Stimulated activated naive B cell treated with anti-CD40 and anti-IgM and Interleukin-4, amounts not matched to agents 10 μg/mL and 1 μg/mL and 100 μg/mL, for 72 hours (primary cell): ENCODE results near the gene HOXD8.

Experiments used
- ATAC-seq, 2 donors: fragments of 150-1000 bp; cut with Tn5 transposase; replicated peaks; 2 replicates each; pipeline ENCODE4 v1.10.0; 2021; ENCODE audit warnings: moderate library complexity in 1 of 2
- DNase-seq: peaks from one replicate; pipeline ENCODE4 v3.0.0; 2021
- H3K27ac Mint-ChIP-seq: one replicate; pipeline ENCODE4 v1.8.0; 2022; ENCODE audit warnings: mild to moderate bottlenecking, mixed read lengths
- H3K27me3 Mint-ChIP-seq, 2 donors: one replicate each; pipeline ENCODE4 v1.8.0; 2022; ENCODE audit warnings: mixed read lengths in 2 of 2
- H3K36me3 Mint-ChIP-seq, 2 donors: one replicate each; pipeline ENCODE4 v1.8.0; 2022; ENCODE audit warnings: mixed read lengths in 2 of 2, mild to moderate bottlenecking in 1 of 2
- H3K4me1 Mint-ChIP-seq, 2 donors: one replicate each; pipeline ENCODE4 v1.8.0; 2022; ENCODE audit warnings: mixed read lengths in 2 of 2, mild to moderate bottlenecking in 1 of 2
- H3K4me3 Mint-ChIP-seq, 2 donors: one replicate each; pipeline ENCODE4 v1.8.0; 2022; ENCODE audit warnings: mild to moderate bottlenecking in 2 of 2, mixed read lengths in 2 of 2, moderate library complexity in 1 of 2
- H3K9me3 Mint-ChIP-seq, 2 donors: one replicate each; pipeline ENCODE4 v1.8.0; 2022; ENCODE audit warnings: mixed read lengths in 2 of 2, mild to moderate bottlenecking in 1 of 2

HOXD8 gene

GRCh38 chr2:176152350-176153181, 23.1 kb downstream of the HOXD8 start:
- H3K27me3 Mint-ChIP-seq = peaks cover 68 to 97% of the 10 kb centered on the region in 2 donors
- H3K9me3 Mint-ChIP-seq = peaks cover 0 to 3% of the 10 kb centered on the region in 2 donors
- ATAC-seq = no peak
- peaks cover 0 to 7% of the 10 kb centered on the region in 2 donors for H3K36me3 Mint-ChIP-seq
- no peak overlapping the region for H3K4me3 Mint-ChIP-seq
- H3K4me1 Mint-ChIP-seq = peaks cover 6 to 15% of the 10 kb centered on the region in 2 donors
- H3K27ac Mint-ChIP-seq = no peak overlapping the region
- no peak for DNase-seq

- Mint-ChIP-seq H3K4me1 (peaks cover 8 to 17% of the 10 kb centered on the region in 2 donors), H3K9me3 (peaks cover 0 to 4% of the 10 kb centered on the region in 2 donors), H3K27me3 (peaks cover 58 to 92% of the 10 kb centered on the region in 2 donors), H3K27ac (no peak overlapping the region), H3K4me3 (no peak overlapping the region), H3K36me3 (peaks cover 0 to 8% of the 10 kb centered on the region in 2 donors)
- ATAC-seq (no peak), DNase-seq (no peak)
Measured at GRCh38 chr2:176154576-176155252, 25.2 kb downstream of the HOXD8 start.

- Mint-ChIP-seq H3K4me3 (no peak overlapping the region), H3K9me3 (peaks cover 0 to 4% of the 10 kb centered on the region in 2 donors), H3K4me1 (peaks cover 5 to 13% of the 10 kb centered on the region in 2 donors), H3K36me3 (peaks cover 0 to 5% of the 10 kb centered on the region in 2 donors), H3K27ac (no peak overlapping the region), H3K27me3 (peaks cover 53 to 92% of the 10 kb centered on the region in 2 donors)
- no peak for DNase-seq
- ATAC-seq = no peak
Measured at GRCh38 chr2:176155356-176156044, 26.0 kb downstream of the HOXD8 start.

GRCh38 chr2:176156301-176156806, 26.8 kb downstream of the HOXD8 start:
- peak overlapping the region; percentile 42 for H3K27ac Mint-ChIP-seq
- H3K27me3 Mint-ChIP-seq = peaks cover 53 to 92% of the 10 kb centered on the region in 2 donors
- H3K9me3 Mint-ChIP-seq = peaks cover 0 to 7% of the 10 kb centered on the region in 2 donors
- no peak overlapping the region for H3K4me3 Mint-ChIP-seq
- peaks cover 0 to 4% of the 10 kb centered on the region in 2 donors for H3K36me3 Mint-ChIP-seq
- no peak for ATAC-seq
- DNase-seq = no peak
- H3K4me1 Mint-ChIP-seq = peaks cover 7 to 8% of the 10 kb centered on the region in 2 donors

GRCh38 chr2:176156807-176157498, 27.4 kb downstream of the HOXD8 start, which contains the start of gene HOXD3:
HOXD3 (plus strand) TSS chr2:176157307; CDS start chr2:176169115, 11,808 bp downstream.
- Mint-ChIP-seq H3K4me1 (peaks cover 6 to 7% of the 10 kb centered on the region in 2 donors), H3K27ac (peak within 1 kb of the TSS; percentile 84), H3K9me3 (peaks cover 0 to 7% of the 10 kb centered on the region in 2 donors), H3K36me3 (peaks cover 0 to 4% of the 10 kb centered on the region in 2 donors), H3K27me3 (peaks cover 56 to 92% of the 10 kb centered on the region in 2 donors), H3K4me3 (peak within 1 kb of the TSS; percentile 1 to 71)
- DNase-seq (no peak), ATAC-seq (no peak)

GRCh38 chr2:176157499-176158185, 28.1 kb downstream of the HOXD8 start:
- peak overlapping the region; percentile 1 to 71 for H3K4me3 Mint-ChIP-seq
- no peak for ATAC-seq

GRCh38 chr2:176158186-176158591, 28.7 kb downstream of the HOXD8 start:
- peak overlapping the region in 1 of 2 donors; percentile 23 for H3K4me3 Mint-ChIP-seq
- peaks cover 61 to 89% of the 10 kb centered on the region in 2 donors for H3K27me3 Mint-ChIP-seq
- peaks cover 0 to 4% of the 10 kb centered on the region in 2 donors for H3K36me3 Mint-ChIP-seq

More at GRCh38 chr2:176157499-176158185, 28.1 kb downstream of the HOXD8 start:
- Mint-ChIP-seq H3K27me3 (peaks cover 60 to 90% of the 10 kb centered on the region in 2 donors), H3K27ac (peak overlapping the region; percentile 84), H3K36me3 (peaks cover 0 to 4% of the 10 kb centered on the region in 2 donors), H3K9me3 (peaks cover 0 to 7% of the 10 kb centered on the region in 2 donors), H3K4me1 (peaks cover 6 to 7% of the 10 kb centered on the region in 2 donors)
- no peak for DNase-seq

GRCh38 chr2:176158855-176159662, 29.6 kb downstream of the HOXD8 start:
- H3K36me3 Mint-ChIP-seq = peaks cover 0 to 9% of the 10 kb centered on the region in 2 donors
- peaks cover 69 to 91% of the 10 kb centered on the region in 2 donors for H3K27me3 Mint-ChIP-seq
- ATAC-seq (no peak), DNase-seq (no peak)
- peaks cover 5 to 8% of the 10 kb centered on the region in 2 donors for H3K9me3 Mint-ChIP-seq
- no peak overlapping the region for H3K4me3 Mint-ChIP-seq
- peak overlapping the region; percentile 80 for H3K27ac Mint-ChIP-seq
- H3K4me1 Mint-ChIP-seq = peaks cover 6 to 9% of the 10 kb centered on the region in 2 donors

More at GRCh38 chr2:176158186-176158591, 28.7 kb downstream of the HOXD8 start:
- DNase-seq = no peak
- Mint-ChIP-seq H3K27ac (peak overlapping the region; percentile 85), H3K4me1 (peaks cover 6 to 8% of the 10 kb centered on the region in 2 donors), H3K9me3 (peaks cover 0 to 7% of the 10 kb centered on the region in 2 donors)
- no peak for ATAC-seq

GRCh38 chr2:176159663-176160250, 30.3 kb downstream of the HOXD8 start:
- ATAC-seq (no peak), DNase-seq (no peak)
- H3K4me1 Mint-ChIP-seq = peaks cover 6 to 9% of the 10 kb centered on the region in 2 donors
- H3K27ac Mint-ChIP-seq = peak overlapping the region; percentile 80
- H3K36me3 Mint-ChIP-seq = peaks cover 0 to 12% of the 10 kb centered on the region in 2 donors
- H3K4me3 Mint-ChIP-seq = peak overlapping the region in 1 of 2 donors; percentile 28
- peaks cover 7 to 10% of the 10 kb centered on the region in 2 donors for H3K9me3 Mint-ChIP-seq
- H3K27me3 Mint-ChIP-seq = peaks cover 67 to 91% of the 10 kb centered on the region in 2 donors

GRCh38 chr2:176160251-176160985, 30.9 kb downstream of the HOXD8 start:
- Mint-ChIP-seq H3K9me3 (peaks cover 7 to 10% of the 10 kb centered on the region in 2 donors), H3K36me3 (peaks cover 0 to 12% of the 10 kb centered on the region in 2 donors), H3K4me3 (no peak overlapping the region), H3K4me1 (peaks cover 6 to 9% of the 10 kb centered on the region in 2 donors), H3K27me3 (peaks cover 64 to 91% of the 10 kb centered on the region in 2 donors), H3K27ac (peak overlapping the region; percentile 71)
- ATAC-seq (no peak), DNase-seq (no peak)
